ENCODE results near the gene CBL.
"Not testable (repeated sequence)": the region's sequence is repeated elsewhere in the genome, so short reads cannot be mapped to it uniquely, and the experiment has no call there.

CBL gene

GRCh38 chr11:119175493-119176077 is 30.6 kb upstream of the CBL start:
- TF ChIP-seq CTCF (conservative IDR thresholded peaks at IDR 0.05; ENCODE audit: low read depth, low read length): no peak
- no peak overlapping the region for H3K4me3 ChIP-seq (ENCODE audit: low read depth, low read length)
- DNase-seq (ENCODE audit: low read depth): peak; percentile 35

- DNase-seq (ENCODE audit: low read depth): peak; percentile 21
- no peak overlapping the region for H3K4me3 ChIP-seq (ENCODE audit: low read depth, low read length)
- TF ChIP-seq CTCF (conservative IDR thresholded peaks at IDR 0.05; ENCODE audit: low read depth, low read length): no peak
Measured at GRCh38 chr11:119178166-119178680, 27.9 kb upstream of the CBL start.

GRCh38 chr11:119179342-119179741 is 26.8 kb upstream of the CBL start:
- no peak for TF ChIP-seq CTCF (conservative IDR thresholded peaks at IDR 0.05; ENCODE audit: low read depth, low read length)
- H3K4me3 ChIP-seq (ENCODE audit: low read depth, low read length): no peak overlapping the region
- no peak for DNase-seq (ENCODE audit: low read depth)

GRCh38 chr11:119179983-119180382 is 26.2 kb upstream of the CBL start:
- DNase-seq (ENCODE audit: low read depth): no peak

GRCh38 chr11:119180729-119181676 is 25.1 kb upstream of the CBL start:
- no peak for DNase-seq (ENCODE audit: low read depth)
- no peak for TF ChIP-seq CTCF (conservative IDR thresholded peaks at IDR 0.05; ENCODE audit: low read depth, low read length)
- no peak overlapping the region for H3K4me3 ChIP-seq (ENCODE audit: low read depth, low read length)

More at GRCh38 chr11:119179983-119180382, 26.2 kb upstream of the CBL start:
- no peak for TF ChIP-seq CTCF (conservative IDR thresholded peaks at IDR 0.05; ENCODE audit: low read depth, low read length)
- no peak overlapping the region for H3K4me3 ChIP-seq (ENCODE audit: low read depth, low read length)

GRCh38 chr11:119181677-119182412 is 24.3 kb upstream of the CBL start:
- no peak overlapping the region for H3K4me3 ChIP-seq (ENCODE audit: low read depth, low read length)
- no peak for TF ChIP-seq CTCF (conservative IDR thresholded peaks at IDR 0.05; ENCODE audit: low read depth, low read length)
- DNase-seq (ENCODE audit: low read depth): no peak

GRCh38 chr11:119184399-119184798 is 21.7 kb upstream of the CBL start:
- not testable (repeated sequence) for H3K4me3 ChIP-seq (ENCODE audit: low read depth, low read length); DNase-seq (ENCODE audit: low read depth)
